HG03520 (cell line): ENCODE data around the gene RNF168.
"Not testable (repeated sequence)": the region's sequence is repeated elsewhere in the genome, so short reads cannot be mapped to it uniquely, and the experiment has no call there.

ENCODE experiments used
- ATAC-seq: cut with Tn5 transposase; IDR thresholded peaks from one replicate; pipeline ENCODE4 v1.9.1; 2021; ENCODE audit warnings: mild to moderate bottlenecking, moderate library complexity; ENCODE audit not compliant: unreplicated experiment

The RNF168 gene

DNA sequence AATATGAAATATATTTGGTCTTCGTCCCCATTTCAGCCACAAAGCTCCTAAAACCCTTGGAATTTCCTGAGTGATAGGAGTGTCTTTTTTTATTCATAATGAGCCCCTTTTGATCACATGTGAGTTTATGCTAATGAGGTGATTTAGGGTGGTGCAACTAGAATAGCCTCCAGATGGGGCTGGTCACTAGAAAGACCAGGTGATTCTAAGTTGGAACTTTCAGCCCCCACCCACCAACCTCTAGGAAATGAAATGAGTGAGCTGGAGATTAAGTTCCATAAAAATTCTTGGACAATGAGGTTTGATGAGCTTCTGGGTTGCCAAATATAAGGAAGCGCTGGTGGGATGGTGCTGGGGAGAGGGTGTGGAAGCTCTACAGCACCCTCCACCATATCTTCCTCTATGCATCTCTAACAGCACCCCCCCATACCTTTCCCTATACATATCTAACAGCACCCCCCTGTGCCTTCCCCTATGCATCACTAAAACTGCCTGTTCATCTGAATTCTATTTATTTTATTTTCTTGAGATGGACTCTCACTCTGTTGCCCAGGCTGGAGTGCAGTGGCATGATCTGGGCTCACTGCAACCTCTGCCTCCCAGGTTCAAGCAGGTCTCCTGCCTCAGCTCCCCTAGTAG is 13.7 kb upstream of the RNF168 start:
- no peak for ATAC-seq

DNA sequence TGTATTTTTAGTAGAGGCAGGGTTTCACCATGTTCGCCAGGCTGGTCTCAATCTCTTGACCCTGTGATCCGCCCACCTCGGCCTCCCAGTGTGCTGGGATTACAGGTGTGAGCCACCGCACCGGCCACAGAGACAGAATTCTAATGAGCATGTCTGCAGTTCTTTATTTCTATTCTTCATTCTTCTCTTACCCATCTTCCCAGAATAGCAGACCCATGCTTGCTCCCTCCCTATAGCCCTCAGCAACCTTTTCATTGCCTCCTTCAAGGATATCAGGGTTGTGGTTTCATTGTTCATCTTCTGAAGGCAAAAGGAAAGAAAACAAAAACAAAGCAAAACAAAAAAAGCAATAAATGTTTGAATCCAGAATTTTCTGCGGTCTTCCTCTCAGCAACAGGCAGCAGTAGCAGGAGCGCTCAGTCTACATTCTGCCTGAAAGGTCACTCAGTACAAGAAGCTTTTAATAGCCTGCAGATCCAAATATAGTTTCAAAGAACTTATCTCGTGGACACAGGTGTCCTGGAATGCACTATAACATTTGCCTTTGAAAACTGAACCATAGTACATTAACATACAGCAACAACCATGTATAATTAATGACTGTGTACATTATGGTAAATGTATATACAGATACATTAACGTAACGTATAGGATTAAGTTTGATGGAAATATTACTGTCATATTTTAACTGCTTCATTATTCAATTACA is 11.5 kb upstream of the RNF168 start, which contains the start of gene SMCO1:
Gene SMCO1 (minus strand): TSS at position 434 of the 709 bp plus-strand sequence. CDS start 137 bp downstream, at position 297.
- ATAC-seq = no peak

DNA sequence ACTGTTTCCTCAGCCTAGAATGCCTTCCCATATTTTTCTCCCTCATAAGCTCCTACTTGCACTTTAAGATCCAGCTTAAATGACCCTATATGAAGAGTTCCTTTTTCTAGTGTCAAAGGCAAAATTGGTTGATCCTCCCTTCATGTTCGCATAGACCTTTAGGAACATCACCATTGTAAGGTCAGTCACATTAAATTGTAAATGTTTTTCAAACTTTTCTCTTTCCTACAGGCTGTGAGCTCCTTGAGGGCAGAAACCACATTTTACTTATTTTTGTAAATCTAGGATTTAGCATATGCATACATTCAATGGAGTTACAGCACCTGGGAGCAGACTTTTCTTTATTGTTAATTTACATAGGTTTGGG is 10.8 kb upstream of the RNF168 start:
- no peak for ATAC-seq

DNA sequence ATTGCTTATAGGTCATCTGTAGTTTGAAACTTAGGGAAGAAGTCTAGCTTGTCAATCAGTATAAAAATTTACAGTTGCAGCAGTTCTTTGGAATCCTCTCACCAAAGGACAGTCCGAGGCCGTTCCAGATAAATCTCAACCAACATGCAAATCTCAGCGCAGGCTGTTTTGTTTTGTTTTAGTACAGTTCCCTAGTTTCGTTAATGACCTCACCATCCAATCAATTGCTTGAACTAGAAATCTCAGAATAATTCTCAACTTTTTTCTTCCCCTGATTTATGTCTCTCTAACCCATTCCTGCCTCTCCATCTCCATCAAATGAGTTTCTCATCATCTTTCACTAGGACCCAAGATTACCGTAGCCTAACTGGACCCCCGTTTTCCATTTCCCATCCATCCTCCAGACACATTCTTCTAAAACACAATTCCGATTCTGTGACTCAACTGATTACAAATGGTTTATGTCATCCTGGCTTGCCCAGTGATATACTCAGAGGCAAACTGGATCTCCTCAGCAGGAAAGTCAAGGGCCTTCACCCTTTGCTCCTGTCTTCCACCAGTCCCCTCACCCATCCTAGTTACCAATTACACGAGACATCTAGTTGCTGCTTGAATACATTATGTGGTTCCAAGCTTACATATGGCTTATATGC is 10.3 kb upstream of the RNF168 start:
- ATAC-seq = no peak

DNA sequence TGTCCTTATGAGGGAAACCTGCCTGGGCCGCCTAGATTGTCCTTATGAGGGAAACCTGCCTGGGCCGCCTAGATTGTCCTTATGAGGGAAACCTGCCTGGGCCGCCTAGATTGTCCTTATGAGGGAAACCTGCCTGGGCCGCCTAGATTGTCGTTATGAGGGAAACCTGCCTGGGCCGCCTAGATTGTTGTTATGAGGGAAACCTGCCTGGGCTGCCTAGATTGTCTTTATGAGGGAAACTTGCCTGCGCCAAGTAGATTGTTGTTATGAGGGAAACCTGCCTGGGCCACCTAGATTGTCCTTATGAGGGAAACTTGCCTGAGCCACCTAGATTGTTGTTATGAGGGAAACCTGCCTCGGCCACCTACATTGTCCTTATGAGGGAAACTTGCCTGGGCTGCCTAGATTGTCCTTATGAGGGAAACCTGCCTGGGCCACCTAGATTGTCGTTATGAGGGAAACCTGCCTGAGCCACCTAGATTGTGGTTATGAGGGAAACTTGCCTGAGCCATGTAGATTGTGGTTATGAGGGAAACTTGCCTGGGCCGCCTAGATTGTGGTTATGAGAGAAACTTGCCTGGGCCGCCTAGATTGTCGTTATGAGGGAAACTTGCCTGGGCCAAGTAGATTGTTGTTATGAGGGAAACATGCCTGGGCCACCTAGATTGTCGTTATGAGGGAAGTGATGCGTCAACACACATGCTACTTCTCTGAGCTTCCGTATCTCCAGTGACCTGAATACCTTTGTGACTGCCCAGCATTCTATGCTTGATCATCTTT is 8.3 kb upstream of the RNF168 start:
- ATAC-seq = not testable (repeated sequence)

DNA sequence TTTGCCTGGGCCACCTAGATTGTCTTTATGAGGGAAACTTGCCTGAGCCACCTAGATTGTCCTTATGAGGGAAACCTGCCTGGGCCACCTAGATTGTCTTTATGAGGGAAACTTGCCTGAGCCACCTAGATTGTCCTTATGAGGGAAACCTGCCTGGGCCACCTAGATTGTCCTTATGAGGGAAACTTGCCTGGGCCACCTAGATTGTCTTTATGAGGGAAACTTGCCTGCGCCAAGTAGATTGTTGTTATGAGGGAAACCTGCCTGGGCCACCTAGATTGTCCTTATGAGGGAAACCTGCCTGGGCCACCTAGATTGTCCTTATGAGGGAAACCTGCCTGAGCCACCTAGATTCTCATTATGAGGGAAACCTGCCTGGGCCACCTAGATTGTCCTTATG is 7.5 kb upstream of the RNF168 start:
- not testable (repeated sequence) for ATAC-seq

DNA sequence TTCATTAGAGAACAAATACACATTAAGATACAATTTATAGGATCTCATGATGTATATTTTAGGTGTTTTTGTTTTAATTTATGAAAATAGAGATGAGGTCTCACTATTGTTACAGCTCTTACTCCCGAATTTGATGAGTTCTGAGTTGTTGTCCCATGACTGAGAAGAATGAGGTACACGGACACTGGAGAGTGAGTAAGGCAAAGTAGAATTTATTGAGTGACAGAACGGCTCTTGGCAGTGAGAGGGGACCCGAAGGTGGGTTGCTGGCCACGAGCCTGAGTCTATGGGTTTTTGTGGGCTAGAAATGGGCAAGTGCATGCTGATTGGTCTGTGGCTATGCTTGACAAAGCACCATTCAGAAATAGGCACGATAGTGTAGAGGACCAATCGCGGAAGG is 3.1 kb upstream of the RNF168 start:
- no peak for ATAC-seq

DNA sequence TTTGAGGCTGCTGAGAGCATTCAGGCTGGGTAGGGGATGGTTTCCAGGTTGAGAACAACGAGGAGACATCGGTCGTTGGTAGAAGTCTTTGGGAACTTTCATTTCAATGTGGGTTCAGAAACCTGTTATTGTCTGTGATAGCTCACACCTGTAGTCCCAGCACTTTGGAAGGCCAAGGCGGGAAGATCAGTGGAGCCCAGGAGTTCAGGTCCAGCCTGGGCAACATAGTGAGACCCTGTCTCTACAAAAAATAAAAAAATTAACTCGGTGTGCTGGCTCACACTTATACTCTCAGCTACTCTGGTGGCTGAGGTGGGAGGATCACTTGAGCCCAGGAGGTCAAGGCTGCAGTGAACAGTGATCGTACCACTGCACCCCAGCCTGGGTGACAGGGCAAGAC is 988 bp upstream of the RNF168 start:
- no peak for ATAC-seq

- not testable (repeated sequence) for ATAC-seq
Observed at GRCh38 chr3:196504077-196504398, 470 bp upstream of the RNF168 start.

- peak; percentile 8 for ATAC-seq
Observed at GRCh38 chr3:196502775-196503195, 783 bp downstream of the RNF168 start.

DNA sequence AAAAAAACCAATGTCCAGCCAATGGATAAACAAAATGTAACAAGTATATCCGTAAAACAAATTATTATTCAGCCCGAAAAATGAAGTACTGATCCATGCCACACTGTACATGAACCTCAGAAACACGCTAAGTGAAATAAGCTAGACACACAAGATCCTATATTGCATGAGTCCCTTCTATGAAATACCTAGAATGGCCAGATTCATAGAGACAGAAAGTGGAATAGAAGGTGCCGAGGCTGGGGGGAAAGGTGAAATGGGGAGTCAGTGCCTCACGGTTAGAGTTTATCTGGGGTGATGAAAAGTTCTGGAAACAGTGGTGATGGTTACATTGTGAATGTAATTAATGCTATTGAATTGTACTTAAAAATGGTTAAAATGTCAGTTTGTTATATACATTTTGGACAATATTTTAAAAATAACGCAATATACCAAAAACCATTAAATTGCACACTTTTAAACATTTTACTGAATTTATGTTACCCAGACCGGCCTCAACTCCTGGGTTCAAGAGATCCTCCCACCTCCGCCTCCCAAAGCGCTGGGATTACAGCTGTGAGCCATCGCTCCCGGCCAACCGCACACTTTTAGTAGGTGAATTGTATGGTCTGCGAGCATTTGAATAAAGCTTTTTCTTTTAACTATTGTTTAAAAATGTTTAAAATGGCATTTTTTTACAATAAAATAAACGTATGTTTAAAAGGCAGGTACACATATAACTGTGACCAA is 2.1 kb downstream of the RNF168 start:
- ATAC-seq = no peak

DNA sequence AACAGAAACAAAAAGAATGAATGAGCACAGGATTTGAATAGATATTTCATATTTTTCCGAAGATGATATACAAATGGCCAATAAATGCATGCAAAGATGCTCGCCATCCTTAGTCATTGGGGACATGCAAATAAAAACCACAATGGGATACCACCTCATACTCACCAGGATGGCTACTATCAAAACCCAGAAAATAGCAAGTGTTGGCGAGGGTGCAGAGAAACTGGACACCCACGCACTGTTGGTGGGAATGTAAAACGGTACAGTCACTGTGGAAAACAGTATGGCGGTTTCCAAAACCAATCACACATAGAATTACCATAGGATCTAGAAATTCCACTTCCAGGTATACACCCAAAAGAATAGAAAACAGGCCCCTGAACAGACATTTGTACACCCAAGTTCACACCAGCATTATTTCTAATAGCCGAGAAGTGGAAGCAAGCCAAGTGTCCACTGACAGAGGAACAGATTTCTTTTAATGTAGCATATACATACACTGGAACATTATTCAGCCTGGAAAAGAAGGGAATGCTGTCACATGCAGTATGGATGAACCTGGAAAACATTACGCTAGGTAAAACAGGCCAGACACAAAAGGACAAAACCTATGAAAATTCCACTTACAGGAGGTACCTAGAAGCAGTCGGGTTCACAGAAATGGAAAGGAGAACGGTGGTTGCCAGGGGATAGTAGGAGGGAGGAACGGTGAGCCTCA is 3.6 kb downstream of the RNF168 start:
- no peak for ATAC-seq

GRCh38 chr3:196499061-196499460 is 4.5 kb downstream of the RNF168 start:
- no peak for ATAC-seq

DNA sequence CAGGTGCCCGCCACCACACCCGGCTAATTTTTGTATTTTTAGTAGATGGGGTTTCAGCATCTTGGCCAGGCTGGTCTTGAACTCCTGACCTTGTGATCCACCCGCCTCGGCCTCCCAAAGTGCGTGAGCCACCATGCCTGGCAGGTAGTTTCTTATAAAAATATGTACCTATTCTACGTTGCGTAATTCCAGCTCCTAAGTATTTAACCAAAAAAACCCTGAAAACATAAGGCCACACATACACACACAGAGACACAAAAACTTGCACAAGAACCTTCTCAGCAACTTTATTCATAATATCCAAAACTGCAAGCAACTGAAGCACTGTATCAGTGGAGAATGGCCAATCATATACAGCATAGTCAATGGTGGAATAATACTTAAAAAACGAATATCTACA is 5.3 kb downstream of the RNF168 start:
- no peak for ATAC-seq

DNA sequence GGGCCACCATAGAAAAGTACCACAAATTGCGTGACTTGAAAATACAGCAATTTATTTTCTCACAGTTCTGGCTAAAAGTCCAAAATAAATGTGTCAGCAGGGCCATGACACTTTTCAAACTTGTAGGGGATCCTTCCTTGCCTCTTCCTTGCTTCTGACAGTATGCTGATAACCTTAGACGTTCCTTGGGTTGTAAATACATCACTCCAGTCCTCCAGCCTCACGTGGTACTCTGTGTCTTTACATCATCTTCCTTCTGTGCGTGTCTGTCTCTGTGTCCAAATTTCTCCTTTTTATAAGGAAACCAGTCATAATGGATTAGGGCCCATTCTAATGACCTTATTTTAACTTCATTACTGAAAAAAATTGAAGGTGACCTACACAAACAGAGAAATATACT is 7.4 kb downstream of the RNF168 start:
- no peak for ATAC-seq

DNA sequence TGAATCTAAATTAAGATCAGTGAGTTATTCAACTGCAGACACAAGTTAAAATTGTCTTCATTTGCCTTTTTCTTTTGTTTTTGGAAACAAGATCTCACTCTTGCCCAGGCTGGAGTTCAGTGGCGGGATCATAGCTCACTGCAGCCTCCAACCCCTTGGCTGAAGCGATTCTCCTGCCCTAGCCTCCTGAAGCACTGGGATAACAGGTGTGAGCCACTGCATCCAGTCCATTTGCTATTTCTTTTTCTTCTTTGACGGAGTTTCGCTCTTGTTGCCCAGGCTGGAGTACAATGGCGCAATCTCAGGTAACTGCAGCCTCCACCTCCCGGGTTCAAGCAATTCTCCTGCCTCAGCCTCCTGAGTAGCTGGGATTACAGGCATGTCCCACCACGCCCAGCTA is 10.3 kb downstream of the RNF168 start:
- ATAC-seq = no peak

- no peak for ATAC-seq
Observed at GRCh38 chr3:196492080-196492479, 11.5 kb downstream of the RNF168 start.

GRCh38 chr3:196489747-196490146 is 13.8 kb downstream of the RNF168 start:
- ATAC-seq = no peak

DNA sequence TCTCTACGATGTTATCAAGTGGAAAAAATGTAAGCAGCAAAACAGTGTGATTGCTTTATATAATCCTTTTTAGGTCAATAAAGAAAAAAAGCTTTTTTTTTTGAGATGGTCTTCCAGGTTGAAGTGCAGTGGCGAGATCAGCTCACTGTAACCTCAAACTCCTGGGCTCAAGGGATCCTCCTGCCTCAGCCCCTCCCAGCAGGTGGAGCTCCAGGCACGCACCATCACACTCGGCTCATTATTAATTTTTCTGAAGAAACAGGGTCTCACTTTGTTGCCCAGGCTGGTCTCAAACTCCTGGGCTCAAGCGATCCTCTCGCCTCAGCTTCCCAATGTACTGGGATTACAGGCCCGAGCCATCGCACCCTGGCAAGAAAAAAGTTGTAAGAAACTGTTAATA is 17.3 kb downstream of the RNF168 start:
- ATAC-seq = no peak

DNA sequence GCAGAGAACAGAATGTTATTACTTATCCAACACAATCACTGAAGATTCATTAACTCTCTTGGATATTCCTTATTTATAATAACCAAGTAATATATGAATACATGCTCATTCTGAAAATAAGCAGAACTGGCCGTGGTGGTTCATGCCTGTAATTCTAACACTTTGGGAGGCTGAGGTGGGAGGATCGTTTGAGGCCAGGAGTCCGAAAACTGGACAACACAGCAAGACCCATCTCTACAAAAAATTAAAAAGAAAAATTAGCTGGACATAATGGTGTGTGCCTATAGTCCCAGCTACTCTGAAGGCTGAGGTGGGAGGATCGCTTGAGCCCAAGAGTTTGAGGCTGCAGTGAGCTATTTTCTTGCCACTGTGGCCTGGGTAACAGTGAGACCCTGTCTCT is 25.9 kb downstream of the RNF168 start:
- no peak for ATAC-seq
